ENCODE results near the gene SYCP2L. TPM values are rescaled to one million over a fixed set of nuclear protein-coding genes. Genes with fewer than 3 reads are reported as not detected.
A peak's percentile ranks its signal among the peaks of the same experiment; 100 is the strongest.

SYCP2L gene
- total RNA-seq: not detected in 2 replicates
- 0.28 TPM for total RNA-seq (2013)
- polyA plus RNA-seq: 0.06 and 0.19 TPM in 2 replicates
- polyA minus RNA-seq: not detected in 2 replicates

DNA sequence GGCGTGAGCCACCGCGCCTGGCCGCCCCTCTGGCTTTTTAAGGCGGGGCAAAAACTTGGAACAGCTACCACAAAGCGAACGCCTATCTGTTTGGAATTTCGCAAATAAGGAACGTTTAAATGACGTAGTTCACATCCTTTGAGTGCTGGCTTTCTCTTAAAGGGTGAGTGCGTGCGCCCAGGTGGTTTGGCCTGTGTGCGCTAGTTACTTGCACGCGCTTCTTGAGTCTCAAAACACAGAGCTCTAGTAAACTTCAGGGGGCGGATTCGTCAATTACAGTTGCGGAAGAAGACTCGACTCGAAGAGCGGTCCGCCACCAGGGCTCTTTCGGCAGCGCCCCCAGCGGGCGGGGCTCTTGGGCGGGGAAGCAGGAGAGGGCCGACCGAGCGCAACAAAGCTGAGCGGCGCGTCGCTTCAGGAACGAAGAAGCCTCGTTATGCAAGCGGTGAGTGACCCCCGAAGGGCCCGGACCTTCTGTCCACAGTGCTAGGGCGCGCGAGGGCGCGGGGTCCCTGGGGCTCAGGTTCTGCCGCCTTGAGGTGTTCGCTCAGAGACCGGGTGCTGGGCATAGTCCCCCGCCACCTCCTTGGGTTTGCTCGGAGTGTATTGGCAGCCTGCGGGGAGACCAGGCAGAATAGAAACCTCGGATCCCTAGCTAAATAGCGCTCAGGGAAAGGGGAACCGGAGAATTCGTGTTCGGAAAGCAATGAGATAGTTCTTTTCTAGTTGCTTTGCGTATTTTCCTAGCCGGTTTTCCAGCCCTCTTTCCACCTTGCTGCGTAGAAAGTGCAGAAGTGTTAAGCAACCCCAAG lies at the start of gene SYCP2L:
Gene SYCP2L (plus strand): TSS at position 362 of the 812 bp plus-strand sequence. CDS start 75 bp downstream, at position 437.
- H4K20me1 ChIP-seq (ENCODE audit: control insufficient read depth, insufficient read depth, low read length, poor library complexity, severe bottlenecking): no peaks in the 10 kb centered on the region
- H3K9ac ChIP-seq (ENCODE audit: low read length): peak within 1 kb of the TSS; percentile 51
- peak within 1 kb of the TSS; percentile 52 for H2AFZ ChIP-seq (ENCODE audit: insufficient read depth, low read depth, low read length, poor library complexity, severe bottlenecking)
- no peaks in the 10 kb centered on the region for H3K36me3 ChIP-seq (replicated peaks in 1 of 2; ENCODE audit: control extremely low read depth in 1 of 2, control insufficient read depth in 1 of 2, extremely low read depth in 1 of 2, insufficient read depth in 2 of 2, low read length in 1 of 2)
- peak within 1 kb of the TSS in 4 of 5 experiments; percentile 25 to 53 (median 38) for H3K4me3 ChIP-seq (ENCODE audit: control extremely low read depth in 1 of 5, extremely low read depth in 1 of 5, insufficient read depth in 1 of 5, low read depth in 2 of 5, low read length in 4 of 5)
- H3K4me1 ChIP-seq (ENCODE audit: control insufficient read depth in 2 of 2, insufficient read depth in 2 of 2, low read length in 2 of 2): peaks cover 44 to 47% of the 10 kb centered on the region in 2 donors
- Mint-ChIP-seq H3K27me3 (peaks cover 53% of the 10 kb centered on the region), H3K9me3 (ENCODE audit: insufficient read depth) (peaks cover 3% of the 10 kb centered on the region), H3K27ac (peak within 1 kb of the TSS; percentile 16), H3K4me3 (peak within 1 kb of the TSS; percentile 79), H3K4me1 (peaks cover 35% of the 10 kb centered on the region)
- ATAC-seq (ENCODE audit: low read depth) (no peak), DNase-seq (peak; percentile 76)
- WGBS (ENCODE audit: insufficient coverage): 6% methylated on average over 54 of the region's 58 CpGs
- peak within 1 kb of the TSS; percentile 77 for H3K4me2 ChIP-seq (replicated peaks; ENCODE audit: low read depth, low read length, poor library complexity, severe bottlenecking)
- no peaks in the 10 kb centered on the region for H3K79me2 ChIP-seq (ENCODE audit: control insufficient read depth, insufficient read depth, low read length)
- intact Hi-C loops (cut with micrococcal nuclease): loop anchor here (5.0 kb wide), 4 partner anchors 205 to 480 kb away; partner anchors contain the start of gene SMIM13
- no peak within 1 kb of the TSS for H3K27ac ChIP-seq (ENCODE audit: low read length in 2 of 2)
- H3K9me3 ChIP-seq (ENCODE audit: control extremely low read depth in 1 of 3, control insufficient read depth in 2 of 3, insufficient read depth in 1 of 3, low read length in 2 of 3): peaks cover 0 to 44% (median 6%) of the 10 kb centered on the region in 3 donors
- ChIA-PET POLR2A (interaction anchor here (0.6 to 0.7 kb wide), 2 partner anchors 494 to 504 kb away, joined by 3 read pairs; no protein-coding TSS in a partner anchor), CTCF (no interaction called here)
- peaks cover 0 to 58% (median 53%) of the 10 kb centered on the region in 4 experiments for H3K27me3 ChIP-seq (replicated peaks in 1 of 4; ENCODE audit: control extremely low read depth in 1 of 4, control insufficient read depth in 3 of 4, insufficient read depth in 4 of 4, low read length in 3 of 4)
- TF ChIP-seq, protein P1, sequence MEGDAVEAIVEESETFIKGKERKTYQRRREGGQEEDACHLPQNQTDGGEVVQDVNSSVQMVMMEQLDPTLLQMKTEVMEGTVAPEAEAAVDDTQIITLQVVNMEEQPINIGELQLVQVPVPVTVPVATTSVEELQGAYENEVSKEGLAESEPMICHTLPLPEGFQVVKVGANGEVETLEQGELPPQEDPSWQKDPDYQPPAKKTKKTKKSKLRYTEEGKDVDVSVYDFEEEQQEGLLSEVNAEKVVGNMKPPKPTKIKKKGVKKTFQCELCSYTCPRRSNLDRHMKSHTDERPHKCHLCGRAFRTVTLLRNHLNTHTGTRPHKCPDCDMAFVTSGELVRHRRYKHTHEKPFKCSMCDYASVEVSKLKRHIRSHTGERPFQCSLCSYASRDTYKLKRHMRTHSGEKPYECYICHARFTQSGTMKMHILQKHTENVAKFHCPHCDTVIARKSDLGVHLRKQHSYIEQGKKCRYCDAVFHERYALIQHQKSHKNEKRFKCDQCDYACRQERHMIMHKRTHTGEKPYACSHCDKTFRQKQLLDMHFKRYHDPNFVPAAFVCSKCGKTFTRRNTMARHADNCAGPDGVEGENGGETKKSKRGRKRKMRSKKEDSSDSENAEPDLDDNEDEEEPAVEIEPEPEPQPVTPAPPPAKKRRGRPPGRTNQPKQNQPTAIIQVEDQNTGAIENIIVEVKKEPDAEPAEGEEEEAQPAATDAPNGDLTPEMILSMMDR (IDR thresholded peaks at IDR 0.05): peak; percentile 26
- no peak for TF ChIP-seq EZH2 (IDR thresholded peaks at IDR 0.05; ENCODE audit: borderline replicate concordance, insufficient read depth, low read depth, low read length, poor library complexity, severe bottlenecking)

Measured in B cell (primary cell).